ENCODE data around the gene TGFBR1.

Gene TGFBR1

DNA sequence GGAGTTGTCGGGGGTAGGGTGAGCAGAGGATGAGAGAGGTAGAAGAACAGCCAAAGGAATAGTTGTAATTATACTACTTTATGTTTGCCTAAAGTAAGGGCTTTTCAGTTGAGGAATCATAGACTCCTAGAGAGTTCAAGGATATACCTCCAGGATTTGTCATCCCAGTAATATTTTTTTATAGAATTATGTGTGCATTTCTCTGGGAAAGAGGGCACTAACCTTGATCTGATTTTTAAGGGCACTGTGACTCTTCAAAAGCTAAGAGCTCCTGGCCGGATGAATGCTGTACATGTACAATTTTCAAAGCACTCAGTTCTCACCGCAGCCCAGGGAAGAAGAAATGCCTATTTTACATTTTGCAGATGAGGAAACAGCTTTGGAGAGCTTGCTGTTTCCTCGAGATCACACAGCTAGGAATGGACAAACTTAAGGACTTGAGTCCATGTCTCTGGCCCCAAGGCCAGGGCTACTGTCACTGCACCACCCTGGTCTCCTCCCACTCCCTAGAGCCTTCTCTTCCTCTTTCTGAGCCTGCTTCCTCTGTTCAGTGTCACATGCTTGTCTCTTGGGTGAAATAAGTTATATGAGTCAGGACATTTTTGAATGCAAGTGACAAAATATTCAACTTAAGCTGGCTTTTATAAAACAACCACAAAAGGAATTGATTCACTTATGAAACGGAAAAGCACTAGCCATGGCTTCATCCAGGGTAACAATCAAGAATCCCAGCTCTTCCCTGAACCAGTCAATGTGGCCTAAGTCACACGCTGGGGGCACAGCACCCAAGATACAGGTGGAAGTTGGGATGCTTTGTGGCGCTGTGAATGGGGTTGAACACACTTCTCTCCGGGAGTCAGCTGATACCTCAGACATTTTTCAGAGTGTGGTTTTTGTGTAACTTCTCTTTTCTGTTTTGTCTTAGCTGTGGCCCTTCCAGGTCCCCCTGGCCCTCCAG, 45.7 kb upstream of the TGFBR1 start:
- Histone ChIP-seq H3K27me3 (ENCODE audit: low read length) (no peaks in the 10 kb centered on the region), H2AFZ (ENCODE audit: low read depth, low read length, severe bottlenecking) (peak overlapping the region; percentile 75), H4K20me1 (ENCODE audit: low read depth, low read length) (no peaks in the 10 kb centered on the region), H3K9me3 (ENCODE audit: insufficient read depth, low read length) (no peaks in the 10 kb centered on the region), H3K9ac (ENCODE audit: low read length) (no peak overlapping the region), H3K9me2 (replicated peaks; ENCODE audit: insufficient read depth, low read length) (no peaks in the 10 kb centered on the region), H3K27ac (ENCODE audit: low read depth, low read length) (peak overlapping the region; percentile 28; the same call in 1 of the 2 replicates), H3K36me3 (ENCODE audit: low read length) (no peaks in the 10 kb centered on the region), H3K79me2 (ENCODE audit: insufficient read depth, low read length) (no peaks in the 10 kb centered on the region), H3F3A (ENCODE audit: insufficient read depth) (no peaks in the 10 kb centered on the region; the same call in 1 of the 2 replicates), H3K4me2 (ENCODE audit: low read depth, low read length, poor library complexity, severe bottlenecking) (peak overlapping the region; percentile 48), H3K4me3 (ENCODE audit: insufficient read depth, low read length, poor library complexity, severe bottlenecking) (no peak overlapping the region)
- no peak for TF ChIP-seq EZH2phosphoT487 (conservative IDR thresholded peaks at IDR 0.05; ENCODE audit: low read length)
- TF ChIP-seq, protein P1, sequence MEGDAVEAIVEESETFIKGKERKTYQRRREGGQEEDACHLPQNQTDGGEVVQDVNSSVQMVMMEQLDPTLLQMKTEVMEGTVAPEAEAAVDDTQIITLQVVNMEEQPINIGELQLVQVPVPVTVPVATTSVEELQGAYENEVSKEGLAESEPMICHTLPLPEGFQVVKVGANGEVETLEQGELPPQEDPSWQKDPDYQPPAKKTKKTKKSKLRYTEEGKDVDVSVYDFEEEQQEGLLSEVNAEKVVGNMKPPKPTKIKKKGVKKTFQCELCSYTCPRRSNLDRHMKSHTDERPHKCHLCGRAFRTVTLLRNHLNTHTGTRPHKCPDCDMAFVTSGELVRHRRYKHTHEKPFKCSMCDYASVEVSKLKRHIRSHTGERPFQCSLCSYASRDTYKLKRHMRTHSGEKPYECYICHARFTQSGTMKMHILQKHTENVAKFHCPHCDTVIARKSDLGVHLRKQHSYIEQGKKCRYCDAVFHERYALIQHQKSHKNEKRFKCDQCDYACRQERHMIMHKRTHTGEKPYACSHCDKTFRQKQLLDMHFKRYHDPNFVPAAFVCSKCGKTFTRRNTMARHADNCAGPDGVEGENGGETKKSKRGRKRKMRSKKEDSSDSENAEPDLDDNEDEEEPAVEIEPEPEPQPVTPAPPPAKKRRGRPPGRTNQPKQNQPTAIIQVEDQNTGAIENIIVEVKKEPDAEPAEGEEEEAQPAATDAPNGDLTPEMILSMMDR (IDR thresholded peaks at IDR 0.05; ENCODE audit: insufficient read depth, low read length, poor library complexity, severe bottlenecking), result no peak

DNA sequence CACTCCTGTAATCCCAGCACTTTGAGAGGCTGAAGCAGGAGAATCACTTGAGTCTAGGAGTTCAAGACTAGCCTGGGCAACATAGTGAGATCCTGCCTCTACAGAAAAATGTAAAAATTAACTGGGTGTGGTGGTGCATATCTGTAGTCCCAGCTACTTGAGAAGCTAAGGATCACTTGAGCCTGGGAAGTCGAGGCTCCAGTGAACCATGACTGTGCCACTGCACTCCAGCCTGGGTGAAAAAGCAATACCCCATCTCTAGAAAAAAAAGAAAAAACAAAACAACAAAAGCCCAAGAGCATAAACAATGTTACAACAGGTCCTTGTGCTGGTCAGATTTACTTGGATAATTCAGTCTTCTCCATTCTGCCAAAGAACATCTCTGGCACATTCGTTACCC, 44.3 kb upstream of the TGFBR1 start:
- no peak overlapping the region for H3K4me3 ChIP-seq (ENCODE audit: insufficient read depth, low read length, poor library complexity, severe bottlenecking)
- TF ChIP-seq EZH2phosphoT487 (conservative IDR thresholded peaks at IDR 0.05; ENCODE audit: low read length), result no peak
- TF ChIP-seq, protein P1 (IDR thresholded peaks at IDR 0.05; ENCODE audit: insufficient read depth, low read length, poor library complexity, severe bottlenecking), result no peak
- no peak overlapping the region for H3K9ac ChIP-seq (ENCODE audit: low read length)
- H2AFZ ChIP-seq (ENCODE audit: low read depth, low read length, severe bottlenecking), result no peak overlapping the region
- no peaks in the 10 kb centered on the region for H4K20me1 ChIP-seq (ENCODE audit: low read depth, low read length)
- no peaks in the 10 kb centered on the region for H3K79me2 ChIP-seq (ENCODE audit: insufficient read depth, low read length)
- H3K4me2 ChIP-seq (ENCODE audit: low read depth, low read length, poor library complexity, severe bottlenecking), result no peak overlapping the region
- no peaks in the 10 kb centered on the region for H3K36me3 ChIP-seq (ENCODE audit: low read length)
- H3K9me2 ChIP-seq (replicated peaks; ENCODE audit: insufficient read depth, low read length), result no peaks in the 10 kb centered on the region
- H3K27me3 ChIP-seq (ENCODE audit: low read length), result no peaks in the 10 kb centered on the region
- H3K9me3 ChIP-seq (ENCODE audit: insufficient read depth, low read length), result no peaks in the 10 kb centered on the region
- H3K27ac ChIP-seq (ENCODE audit: low read depth, low read length), result no peak overlapping the region
- H3F3A ChIP-seq (ENCODE audit: insufficient read depth), result no peaks in the 10 kb centered on the region; the same call in 1 of the 2 replicates

DNA sequence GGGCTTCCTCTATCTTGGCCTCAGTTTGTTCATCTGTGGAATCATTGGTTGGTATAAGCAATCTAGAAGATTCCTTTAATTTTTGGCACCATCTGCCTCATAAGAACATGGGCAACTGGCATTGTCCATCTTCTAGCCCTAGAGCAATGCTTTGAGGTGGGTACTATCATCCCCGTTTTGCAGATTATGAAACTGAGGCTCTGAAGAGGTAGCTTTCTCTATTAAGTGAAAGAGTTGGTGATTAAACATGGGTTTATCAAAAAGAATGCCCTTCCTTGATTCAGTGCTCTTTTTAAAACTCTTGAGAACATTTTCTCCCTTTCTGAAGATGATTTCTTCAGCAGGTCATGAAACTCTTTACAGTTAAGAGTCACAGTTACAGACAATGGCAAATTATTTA, 42.4 kb upstream of the TGFBR1 start:
- Histone ChIP-seq H3K27ac (ENCODE audit: low read depth, low read length) (no peak overlapping the region), H3K27me3 (ENCODE audit: low read length) (no peaks in the 10 kb centered on the region), H3K9me2 (replicated peaks; ENCODE audit: insufficient read depth, low read length) (no peaks in the 10 kb centered on the region), H3F3A (ENCODE audit: insufficient read depth) (no peaks in the 10 kb centered on the region; the same call in 1 of the 2 replicates), H3K9me3 (ENCODE audit: insufficient read depth, low read length) (no peaks in the 10 kb centered on the region), H3K4me2 (ENCODE audit: low read depth, low read length, poor library complexity, severe bottlenecking) (no peak overlapping the region), H3K36me3 (ENCODE audit: low read length) (no peaks in the 10 kb centered on the region), H4K20me1 (ENCODE audit: low read depth, low read length) (no peaks in the 10 kb centered on the region), H3K4me3 (ENCODE audit: insufficient read depth, low read length, poor library complexity, severe bottlenecking) (no peak overlapping the region), H2AFZ (ENCODE audit: low read depth, low read length, severe bottlenecking) (no peak overlapping the region), H3K9ac (ENCODE audit: low read length) (no peak overlapping the region), H3K79me2 (ENCODE audit: insufficient read depth, low read length) (no peaks in the 10 kb centered on the region)
- TF ChIP-seq, protein P1 (IDR thresholded peaks at IDR 0.05; ENCODE audit: insufficient read depth, low read length, poor library complexity, severe bottlenecking), result no peak
- no peak for TF ChIP-seq EZH2phosphoT487 (conservative IDR thresholded peaks at IDR 0.05; ENCODE audit: low read length)

Measured in SU-DHL-6 (cell line).